Naive B cell (primary cell): Measurements from ENCODE around the gene ABCA12. TPM values are rescaled to one million over a fixed set of nuclear protein-coding genes. Genes with fewer than 3 reads are reported as not detected.

ENCODE experiments used
- ATAC-seq, 2 donors: fragments of 150-1000 bp; cut with Tn5 transposase; 2 replicates each; pipeline ENCODE4 v1.10.0; 2021; ENCODE audit warnings: low read depth in 2 of 2, mild to moderate bottlenecking in 2 of 2, moderate library complexity in 2 of 2
- DNase-seq: peaks from one replicate; pipeline ENCODE4 v3.0.0; 2022
- H3K27ac Mint-ChIP-seq, 6 donors: one replicate each; pipeline ENCODE4 v1.8.0; 2020 to 2022; ENCODE audit warnings: mild to moderate bottlenecking in 6 of 6, mixed read lengths in 6 of 6, moderate library complexity in 5 of 6, inconsistent platforms in 2 of 6
- H3K27me3 Mint-ChIP-seq, 3 donors: one replicate each; pipeline ENCODE4 v1.8.0; 2021 to 2022; ENCODE audit warnings: mixed read lengths in 3 of 3, mild to moderate bottlenecking in 1 of 3
- H3K36me3 Mint-ChIP-seq, 2 donors: one replicate each; pipeline ENCODE4 v1.8.0; 2020 to 2022; ENCODE audit warnings: mixed read lengths in 2 of 2, inconsistent platforms in 1 of 2, mild to moderate bottlenecking in 1 of 2
- H3K4me1 Mint-ChIP-seq, 3 donors: one replicate each; pipeline ENCODE4 v1.8.0; 2020 to 2022; ENCODE audit warnings: mixed read lengths in 3 of 3, inconsistent platforms in 1 of 3, mild to moderate bottlenecking in 1 of 3, moderate library complexity in 1 of 3
- H3K4me3 Mint-ChIP-seq, 8 donors: one replicate each; pipeline ENCODE4 v1.8.0; 2020 to 2022; ENCODE audit warnings: mild to moderate bottlenecking in 8 of 8, mixed read lengths in 8 of 8, moderate library complexity in 8 of 8, inconsistent platforms in 2 of 8
- H3K9me3 Mint-ChIP-seq, 7 donors: one replicate each; pipeline ENCODE4 v1.8.0; 2020 to 2022; ENCODE audit warnings: mixed read lengths in 7 of 7, mild to moderate bottlenecking in 5 of 7, inconsistent platforms in 2 of 7, moderate library complexity in 1 of 7
- polyA plus RNA-seq, 6 donors: library from polyadenylated mRNA; unstranded; fragments of 300-500 nt; fragmentation: Illumina TruSeq; gene quantifications; one replicate each; pipeline ENCODE4 v1.2.3, GENCODE V29; 2021; ENCODE audit warnings: low read depth in 6 of 6

ABCA12 gene
- polyA plus RNA-seq, 6 donors from 2014 or later, result not detected

DNA sequence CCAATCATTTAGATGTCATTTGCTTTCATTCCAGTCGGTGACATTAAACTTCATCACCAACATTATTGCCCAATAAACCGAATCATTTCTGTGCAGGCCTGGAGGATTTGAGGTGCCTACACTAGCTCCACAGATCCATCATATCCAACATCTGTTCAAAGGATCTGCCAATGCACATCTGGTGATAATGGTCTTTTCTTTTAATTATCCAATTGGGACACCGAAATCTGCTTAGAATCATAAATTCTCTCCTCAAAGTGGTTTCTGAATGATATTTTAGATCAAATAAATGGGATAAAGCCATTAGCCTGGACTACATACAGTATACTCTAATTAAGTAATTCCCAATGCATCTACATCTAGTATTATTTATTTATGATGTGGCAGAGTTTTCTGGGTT, 85.6 kb downstream of the ABCA12 start:
- DNase-seq (no peak), ATAC-seq (no peak)
- Mint-ChIP-seq H3K4me3 (no peak overlapping the region), H3K27me3 (no peaks in the 10 kb centered on the region), H3K27ac (no peak overlapping the region), H3K9me3 (peaks cover 0 to 6% (median 0%) of the 10 kb centered on the region in 7 donors), H3K4me1 (no peaks in the 10 kb centered on the region), H3K36me3 (no peaks in the 10 kb centered on the region)

DNA sequence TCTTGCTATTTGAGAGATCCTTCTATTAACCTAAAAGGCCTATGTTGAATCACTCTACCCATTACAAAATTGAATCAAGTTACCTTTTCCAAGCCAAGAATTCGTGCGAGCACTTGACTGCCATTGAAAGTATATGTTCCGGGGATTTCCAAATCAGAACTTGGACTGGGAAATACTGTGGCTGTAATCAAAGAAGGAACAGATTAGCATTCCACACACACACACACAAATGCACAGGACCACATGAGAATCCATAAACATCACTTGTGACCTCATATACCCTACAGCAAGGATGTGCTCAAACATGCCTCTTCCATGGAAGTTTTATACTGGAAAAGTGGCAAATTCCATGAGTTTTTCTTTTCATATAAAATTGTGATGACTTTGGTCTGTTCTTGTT, 86.0 kb downstream of the ABCA12 start:
- no peaks in the 10 kb centered on the region for H3K27me3 Mint-ChIP-seq
- no peak overlapping the region for H3K27ac Mint-ChIP-seq
- no peak for DNase-seq
- no peaks in the 10 kb centered on the region for H3K36me3 Mint-ChIP-seq
- H3K9me3 Mint-ChIP-seq, result peaks cover 0 to 6% (median 0%) of the 10 kb centered on the region in 7 donors
- H3K4me3 Mint-ChIP-seq, result no peak overlapping the region
- ATAC-seq, result no peak
- no peaks in the 10 kb centered on the region for H3K4me1 Mint-ChIP-seq

DNA sequence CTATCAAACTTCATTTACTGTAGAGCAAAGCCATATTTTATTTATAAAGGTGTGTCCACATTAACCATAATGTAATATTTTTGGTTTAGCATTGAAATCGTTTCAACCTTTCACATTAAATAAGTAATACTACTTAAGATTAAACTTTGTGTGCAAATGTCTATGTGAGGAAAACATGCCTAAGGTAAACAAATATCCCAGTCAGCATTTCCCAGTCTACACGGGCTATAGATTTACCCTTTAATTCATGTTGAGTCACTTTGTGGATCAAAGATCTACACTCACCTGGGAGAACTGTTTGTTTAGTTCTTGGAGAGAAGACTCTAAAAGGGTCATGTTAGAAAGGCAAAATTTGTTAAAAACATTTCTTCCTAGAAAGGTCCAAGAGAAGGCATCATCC, 89.1 kb downstream of the ABCA12 start:
- peaks cover 0 to 14% (median 3%) of the 10 kb centered on the region in 7 donors for H3K9me3 Mint-ChIP-seq
- no peaks in the 10 kb centered on the region for H3K36me3 Mint-ChIP-seq
- H3K4me1 Mint-ChIP-seq, result no peaks in the 10 kb centered on the region
- no peak for ATAC-seq
- H3K27me3 Mint-ChIP-seq, result no peaks in the 10 kb centered on the region
- no peak overlapping the region for H3K27ac Mint-ChIP-seq
- H3K4me3 Mint-ChIP-seq, result no peak overlapping the region
- DNase-seq, result no peak

DNA sequence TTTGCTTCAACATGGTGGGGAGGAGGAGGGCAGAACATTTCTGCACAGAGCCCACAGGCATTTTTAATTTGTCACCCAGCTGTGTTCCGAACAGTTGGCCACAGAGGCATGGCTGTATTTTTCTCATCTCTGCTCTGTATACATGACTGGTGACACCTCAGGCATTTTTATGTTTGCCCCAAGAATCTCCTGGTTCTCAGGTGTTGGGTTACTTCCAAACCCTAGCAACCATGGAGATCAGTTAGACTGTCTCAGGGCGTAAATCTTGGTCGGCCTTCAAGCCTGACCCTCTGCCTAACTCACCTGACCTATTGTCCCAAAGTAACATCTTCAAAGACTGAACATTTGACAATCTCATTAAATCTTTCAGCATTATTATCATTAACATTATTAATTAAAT, 100.0 kb downstream of the ABCA12 start:
- Mint-ChIP-seq H3K27me3 (no peaks in the 10 kb centered on the region), H3K36me3 (no peaks in the 10 kb centered on the region), H3K27ac (no peak overlapping the region), H3K4me1 (no peaks in the 10 kb centered on the region), H3K9me3 (peaks cover 0 to 5% (median under 1%) of the 10 kb centered on the region in 7 donors), H3K4me3 (no peak overlapping the region)
- ATAC-seq (no peak), DNase-seq (no peak)

DNA sequence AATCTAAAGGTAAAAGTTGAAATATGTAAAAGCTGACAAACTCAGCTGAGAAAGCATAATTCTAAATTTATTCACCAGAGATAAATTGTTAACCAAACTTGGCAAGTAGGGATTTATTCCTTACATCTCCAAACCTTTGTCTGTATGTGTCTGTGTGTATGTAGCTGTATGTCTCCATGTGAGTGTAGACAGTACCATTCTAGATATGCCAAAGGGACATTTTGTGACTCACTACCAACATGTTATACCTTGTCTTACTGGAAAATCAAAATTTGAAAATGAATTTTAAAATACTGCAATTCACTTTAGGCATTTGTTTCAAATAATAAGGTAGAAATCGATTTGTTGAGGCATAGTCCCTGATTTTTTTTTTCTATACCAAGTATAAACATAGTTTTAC, 102.1 kb downstream of the ABCA12 start:
- H3K27me3 Mint-ChIP-seq, result no peaks in the 10 kb centered on the region
- H3K9me3 Mint-ChIP-seq, result peaks cover 0 to 5% (median 0%) of the 10 kb centered on the region in 7 donors
- no peaks in the 10 kb centered on the region for H3K36me3 Mint-ChIP-seq
- DNase-seq (no peak), ATAC-seq (no peak)
- H3K27ac Mint-ChIP-seq, result no peak overlapping the region
- no peaks in the 10 kb centered on the region for H3K4me1 Mint-ChIP-seq
- H3K4me3 Mint-ChIP-seq, result no peak overlapping the region

DNA sequence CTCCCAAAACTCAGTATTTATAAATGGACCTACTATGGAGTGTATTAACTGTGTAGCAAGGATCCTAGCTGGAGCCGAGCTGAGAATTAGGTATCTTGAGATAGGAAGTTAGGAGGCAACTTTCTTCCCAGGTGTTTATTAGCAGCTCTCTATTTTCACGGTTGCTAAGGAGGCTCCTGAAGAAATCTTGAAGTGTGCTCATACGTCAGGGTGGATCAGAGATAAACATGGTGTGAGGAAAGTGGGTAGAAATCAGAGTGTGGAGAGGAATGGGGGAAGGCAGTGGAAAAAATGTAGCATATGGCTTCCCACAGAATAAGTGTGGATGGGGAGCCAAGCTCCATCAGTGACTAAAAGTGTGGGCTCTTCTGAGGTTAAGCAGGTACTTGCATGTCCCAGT, 104.3 kb downstream of the ABCA12 start:
- Mint-ChIP-seq H3K4me3 (no peak overlapping the region), H3K27me3 (peaks cover 0 to 4% (median 0%) of the 10 kb centered on the region in 3 donors), H3K36me3 (no peaks in the 10 kb centered on the region), H3K4me1 (no peaks in the 10 kb centered on the region), H3K27ac (no peak overlapping the region), H3K9me3 (no peaks in the 10 kb centered on the region)
- no peak for DNase-seq
- ATAC-seq, result no peak

DNA sequence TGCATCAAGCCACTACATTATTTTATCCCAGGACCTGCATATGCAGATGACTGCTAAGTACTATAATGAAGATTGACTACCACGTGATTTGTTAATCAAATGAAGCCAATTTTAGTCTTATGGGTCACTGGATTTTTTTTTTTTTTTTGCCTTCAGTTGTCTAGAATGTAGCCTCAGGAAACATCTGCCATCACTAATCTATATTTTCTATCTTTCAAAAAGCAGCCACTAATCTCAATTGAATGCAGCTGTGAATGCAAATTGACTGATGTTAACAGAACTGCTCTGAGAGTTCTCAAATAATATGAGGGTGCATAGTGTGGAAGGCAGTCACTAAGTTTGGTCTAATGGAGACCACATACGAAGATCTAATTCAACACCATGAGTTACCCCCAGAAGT, 106.3 kb downstream of the ABCA12 start:
- DNase-seq (no peak), ATAC-seq (no peak)
- no peaks in the 10 kb centered on the region for H3K4me1 Mint-ChIP-seq
- H3K36me3 Mint-ChIP-seq, result no peaks in the 10 kb centered on the region
- H3K27ac Mint-ChIP-seq, result no peak overlapping the region
- peaks cover 0 to 7% (median 0%) of the 10 kb centered on the region in 3 donors for H3K27me3 Mint-ChIP-seq
- no peaks in the 10 kb centered on the region for H3K9me3 Mint-ChIP-seq
- H3K4me3 Mint-ChIP-seq, result no peak overlapping the region

DNA sequence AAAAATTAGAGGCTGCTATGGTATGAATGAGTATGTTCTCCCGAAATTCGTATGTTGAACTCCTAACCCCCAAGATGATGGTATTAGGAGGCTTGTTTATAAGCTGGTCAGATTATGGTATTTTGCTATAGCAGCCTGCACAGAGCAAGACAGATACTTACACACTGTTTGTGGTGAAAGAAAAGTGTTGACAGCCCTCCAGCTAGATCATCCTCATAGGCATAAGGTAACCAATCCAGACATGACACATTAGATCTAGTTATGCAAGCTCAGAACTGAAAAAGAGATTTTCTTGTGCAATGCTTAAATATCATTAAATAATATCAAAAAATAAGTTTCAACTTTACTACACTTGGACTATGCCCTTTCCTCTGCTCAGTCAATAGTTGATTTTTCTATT, 107.1 kb downstream of the ABCA12 start:
- no peak overlapping the region for H3K27ac Mint-ChIP-seq
- ATAC-seq (no peak), DNase-seq (no peak)
- H3K9me3 Mint-ChIP-seq, result no peaks in the 10 kb centered on the region
- H3K4me3 Mint-ChIP-seq, result no peak overlapping the region
- H3K4me1 Mint-ChIP-seq, result no peaks in the 10 kb centered on the region
- H3K36me3 Mint-ChIP-seq, result no peaks in the 10 kb centered on the region
- peaks cover 0 to 7% (median 0%) of the 10 kb centered on the region in 3 donors for H3K27me3 Mint-ChIP-seq

DNA sequence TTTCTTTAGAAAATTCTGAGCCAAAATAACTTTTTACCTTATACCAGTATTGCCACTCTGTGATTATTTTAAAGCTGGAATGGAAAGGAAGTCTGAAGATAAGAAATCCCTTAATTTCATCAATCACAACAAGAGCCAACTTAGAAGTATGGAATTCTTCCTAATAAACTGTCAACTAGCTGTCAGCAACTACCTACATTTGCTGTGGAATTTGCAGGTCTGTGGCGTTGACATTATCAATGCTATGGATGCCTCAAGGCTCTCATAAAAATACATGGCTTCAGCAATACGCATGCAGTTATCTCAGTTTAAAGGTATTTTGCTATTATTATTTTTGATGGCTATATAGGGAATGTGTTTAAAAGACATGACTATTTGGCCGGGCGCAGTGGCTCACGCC, 108.5 kb downstream of the ABCA12 start:
- ATAC-seq (no peak), DNase-seq (no peak)
- Mint-ChIP-seq H3K27me3 (peaks cover 0 to 7% (median 0%) of the 10 kb centered on the region in 3 donors), H3K4me1 (no peaks in the 10 kb centered on the region), H3K36me3 (no peaks in the 10 kb centered on the region), H3K27ac (no peak overlapping the region), H3K4me3 (no peak overlapping the region), H3K9me3 (no peaks in the 10 kb centered on the region)

DNA sequence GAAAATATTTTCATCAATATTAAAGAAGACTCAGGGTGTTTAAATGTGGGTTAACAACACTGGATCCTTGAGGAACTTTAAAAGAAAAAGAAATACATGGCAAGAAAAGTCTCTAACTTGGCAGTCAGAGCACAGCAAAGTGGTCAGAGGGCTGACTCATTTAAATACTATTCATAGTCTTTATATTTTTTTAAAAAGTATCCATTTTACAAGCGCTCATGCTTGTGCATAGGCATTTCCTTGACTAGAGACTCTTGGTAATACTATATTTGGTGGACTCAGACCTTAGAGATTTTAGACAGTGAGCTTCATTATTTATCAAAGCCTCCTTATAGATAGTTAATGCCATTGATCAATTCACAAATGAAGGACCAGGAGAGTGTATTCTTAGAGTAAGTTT, 110.2 kb downstream of the ABCA12 start:
- Mint-ChIP-seq H3K4me1 (no peaks in the 10 kb centered on the region), H3K9me3 (no peaks in the 10 kb centered on the region), H3K27ac (no peak overlapping the region), H3K36me3 (no peaks in the 10 kb centered on the region), H3K4me3 (no peak overlapping the region), H3K27me3 (peaks cover 0 to 7% (median 0%) of the 10 kb centered on the region in 3 donors)
- DNase-seq (no peak), ATAC-seq (no peak)

DNA sequence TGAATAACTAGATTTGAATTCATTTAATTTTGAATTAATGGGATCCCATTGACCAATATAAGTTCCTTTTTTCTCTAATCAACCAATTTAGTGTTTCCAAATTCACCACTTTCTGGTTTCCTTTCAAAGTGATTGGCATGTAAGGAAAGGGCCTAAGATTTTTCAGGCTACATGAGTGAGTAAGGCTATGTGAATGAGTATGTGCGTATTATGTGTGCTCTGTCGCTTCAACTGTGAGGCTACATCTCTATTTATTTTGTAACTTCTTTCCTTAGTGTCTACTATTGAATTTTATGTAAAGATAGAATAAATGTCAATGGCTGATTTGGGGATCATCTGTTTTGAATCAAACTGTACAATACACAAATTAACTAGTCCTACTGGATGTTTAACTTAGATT, 110.6 kb downstream of the ABCA12 start:
- H3K27me3 Mint-ChIP-seq, result peaks cover 0 to 7% (median 0%) of the 10 kb centered on the region in 3 donors
- DNase-seq, result no peak
- H3K9me3 Mint-ChIP-seq, result no peaks in the 10 kb centered on the region
- no peak overlapping the region for H3K4me3 Mint-ChIP-seq
- no peaks in the 10 kb centered on the region for H3K4me1 Mint-ChIP-seq
- H3K36me3 Mint-ChIP-seq, result no peaks in the 10 kb centered on the region
- H3K27ac Mint-ChIP-seq, result no peak overlapping the region
- no peak for ATAC-seq

DNA sequence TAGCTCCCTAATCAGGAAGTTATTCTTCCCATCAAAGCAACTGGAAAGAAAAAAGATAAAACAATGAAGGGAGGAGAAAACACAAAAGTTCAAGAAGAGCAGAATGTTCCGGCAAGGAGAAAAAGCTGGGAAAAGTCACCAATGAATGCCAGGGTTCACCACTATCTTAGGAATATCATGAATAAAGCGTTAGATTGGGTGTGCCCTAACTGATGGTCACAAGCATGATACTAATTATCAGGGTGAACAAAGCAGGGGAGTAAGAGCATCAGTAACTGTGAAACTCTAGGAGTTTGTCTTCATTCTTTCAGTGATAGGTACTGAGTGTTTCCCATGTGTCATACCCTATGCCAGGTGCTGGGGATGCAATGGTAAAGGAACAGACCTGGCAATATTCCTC, 115.5 kb downstream of the ABCA12 start:
- Mint-ChIP-seq H3K4me3 (no peak overlapping the region), H3K27ac (no peak overlapping the region), H3K4me1 (no peaks in the 10 kb centered on the region), H3K27me3 (no peaks in the 10 kb centered on the region), H3K9me3 (peaks cover 0 to 4% (median 0%) of the 10 kb centered on the region in 7 donors), H3K36me3 (no peaks in the 10 kb centered on the region)
- ATAC-seq (no peak), DNase-seq (no peak)

DNA sequence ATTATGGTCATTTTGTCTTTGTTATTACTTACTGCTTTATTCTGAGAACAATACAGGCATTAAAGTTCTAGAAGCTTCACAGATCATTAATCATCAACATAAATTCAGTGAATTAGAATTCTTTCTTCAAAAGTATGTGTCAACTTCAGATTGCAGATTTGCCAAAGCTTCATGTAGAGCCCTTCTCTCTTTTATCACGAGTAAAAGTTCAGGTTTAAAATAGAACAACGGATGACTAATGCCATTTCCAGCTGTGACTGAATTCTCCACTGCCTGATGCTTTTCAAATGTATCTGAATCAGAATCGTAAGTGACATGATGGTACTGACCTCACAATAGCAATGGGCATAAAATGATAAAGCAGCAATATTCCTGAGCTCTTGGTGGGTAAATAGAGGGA, 116.0 kb downstream of the ABCA12 start:
- DNase-seq (no peak), ATAC-seq (no peak)
- Mint-ChIP-seq H3K4me3 (no peak overlapping the region), H3K27ac (no peak overlapping the region), H3K27me3 (no peaks in the 10 kb centered on the region), H3K36me3 (no peaks in the 10 kb centered on the region), H3K4me1 (no peaks in the 10 kb centered on the region), H3K9me3 (peaks cover 0 to 4% (median 0%) of the 10 kb centered on the region in 7 donors)

DNA sequence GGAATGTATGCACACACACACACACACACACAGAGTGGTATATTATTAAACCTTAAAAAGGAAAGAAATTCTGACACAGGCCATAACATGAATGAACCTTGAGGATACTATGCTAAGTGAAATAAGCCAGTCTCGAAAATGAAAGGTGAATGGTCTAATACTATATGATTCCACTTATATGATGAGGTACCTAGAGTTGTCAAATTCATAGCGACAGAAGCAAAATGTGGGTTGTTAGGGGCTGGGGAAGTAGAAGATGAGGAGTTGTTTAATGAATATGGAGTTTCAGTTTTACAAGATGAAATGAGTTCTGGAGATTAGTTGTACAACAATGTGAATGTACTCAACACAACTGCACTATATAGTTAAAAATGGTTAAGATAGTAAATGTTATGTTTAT, 118.1 kb downstream of the ABCA12 start:
- no peak for ATAC-seq
- H3K4me1 Mint-ChIP-seq, result no peaks in the 10 kb centered on the region
- H3K4me3 Mint-ChIP-seq, result no peak overlapping the region
- H3K27ac Mint-ChIP-seq, result no peak overlapping the region
- H3K9me3 Mint-ChIP-seq, result peaks cover 0 to 4% (median 0%) of the 10 kb centered on the region in 7 donors
- H3K27me3 Mint-ChIP-seq, result no peaks in the 10 kb centered on the region
- DNase-seq, result no peak
- H3K36me3 Mint-ChIP-seq, result no peaks in the 10 kb centered on the region

DNA sequence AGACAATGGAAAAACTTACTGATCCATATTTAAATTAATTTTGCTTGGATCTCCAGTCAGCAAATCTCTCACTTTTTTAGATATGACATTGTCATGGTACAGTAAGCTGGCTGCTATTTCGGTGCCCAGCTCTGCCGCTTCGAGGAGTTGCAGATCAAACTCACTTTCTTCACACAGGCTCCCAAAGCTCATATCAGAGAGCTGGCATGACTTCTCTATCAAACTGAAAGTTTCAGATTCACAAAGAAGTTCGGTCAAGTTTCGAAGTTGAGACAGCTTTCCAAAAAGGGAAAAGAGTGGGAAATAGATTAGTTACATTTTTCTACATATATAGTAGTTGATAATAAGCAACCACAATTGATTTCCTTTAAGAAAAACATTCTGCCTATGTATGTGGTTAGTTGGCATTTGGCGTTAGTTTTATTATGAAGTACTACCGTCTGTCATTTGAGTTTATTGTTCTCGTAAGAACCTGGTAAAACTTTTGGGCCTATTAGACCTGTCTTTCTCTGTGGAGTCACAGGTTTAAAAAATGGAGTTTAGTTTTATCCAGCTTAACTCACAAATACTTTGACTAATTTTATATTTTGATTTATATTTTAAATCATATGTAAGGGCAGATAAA, 118.8 kb downstream of the ABCA12 start:
- Mint-ChIP-seq H3K27ac (no peak overlapping the region), H3K36me3 (no peaks in the 10 kb centered on the region)
- DNase-seq, result no peak

More for the DNA sequence above, 118.8 kb downstream of the ABCA12 start:
- ATAC-seq, result no peak
- no peaks in the 10 kb centered on the region for H3K27me3 Mint-ChIP-seq
- no peaks in the 10 kb centered on the region for H3K4me1 Mint-ChIP-seq
- no peak overlapping the region for H3K4me3 Mint-ChIP-seq
- H3K9me3 Mint-ChIP-seq, result peaks cover 0 to 4% (median 0%) of the 10 kb centered on the region in 7 donors
